ENCODE data around the gene RAB3C. TPM values are rescaled to one million over a fixed set of nuclear protein-coding genes. Genes with fewer than 3 reads are reported as not detected.

RAB3C gene
- total RNA-seq, 1 donor from 2014 or later = 0.30 TPM

- DNase-seq (no peak), ATAC-seq (no peak)
- intact Hi-C loops (cut with DNase I) = no loop called here
- H3K9me3 ChIP-seq = no peaks in the 10 kb centered on the region
- H3K27ac ChIP-seq = no peak overlapping the region
- no peak overlapping the region for H3K4me3 ChIP-seq
- no peaks in the 10 kb centered on the region for H3K4me1 ChIP-seq
- TF ChIP-seq, protein P1, sequence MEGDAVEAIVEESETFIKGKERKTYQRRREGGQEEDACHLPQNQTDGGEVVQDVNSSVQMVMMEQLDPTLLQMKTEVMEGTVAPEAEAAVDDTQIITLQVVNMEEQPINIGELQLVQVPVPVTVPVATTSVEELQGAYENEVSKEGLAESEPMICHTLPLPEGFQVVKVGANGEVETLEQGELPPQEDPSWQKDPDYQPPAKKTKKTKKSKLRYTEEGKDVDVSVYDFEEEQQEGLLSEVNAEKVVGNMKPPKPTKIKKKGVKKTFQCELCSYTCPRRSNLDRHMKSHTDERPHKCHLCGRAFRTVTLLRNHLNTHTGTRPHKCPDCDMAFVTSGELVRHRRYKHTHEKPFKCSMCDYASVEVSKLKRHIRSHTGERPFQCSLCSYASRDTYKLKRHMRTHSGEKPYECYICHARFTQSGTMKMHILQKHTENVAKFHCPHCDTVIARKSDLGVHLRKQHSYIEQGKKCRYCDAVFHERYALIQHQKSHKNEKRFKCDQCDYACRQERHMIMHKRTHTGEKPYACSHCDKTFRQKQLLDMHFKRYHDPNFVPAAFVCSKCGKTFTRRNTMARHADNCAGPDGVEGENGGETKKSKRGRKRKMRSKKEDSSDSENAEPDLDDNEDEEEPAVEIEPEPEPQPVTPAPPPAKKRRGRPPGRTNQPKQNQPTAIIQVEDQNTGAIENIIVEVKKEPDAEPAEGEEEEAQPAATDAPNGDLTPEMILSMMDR (IDR thresholded peaks at IDR 0.05) = no peak
- H3K27me3 ChIP-seq (ENCODE audit: low read depth) = no peaks in the 10 kb centered on the region
- H3K36me3 ChIP-seq = no peaks in the 10 kb centered on the region
These were observed 196.0 kb downstream of the RAB3C start for GRCh38 chr5:58778888-58779287.

DNA sequence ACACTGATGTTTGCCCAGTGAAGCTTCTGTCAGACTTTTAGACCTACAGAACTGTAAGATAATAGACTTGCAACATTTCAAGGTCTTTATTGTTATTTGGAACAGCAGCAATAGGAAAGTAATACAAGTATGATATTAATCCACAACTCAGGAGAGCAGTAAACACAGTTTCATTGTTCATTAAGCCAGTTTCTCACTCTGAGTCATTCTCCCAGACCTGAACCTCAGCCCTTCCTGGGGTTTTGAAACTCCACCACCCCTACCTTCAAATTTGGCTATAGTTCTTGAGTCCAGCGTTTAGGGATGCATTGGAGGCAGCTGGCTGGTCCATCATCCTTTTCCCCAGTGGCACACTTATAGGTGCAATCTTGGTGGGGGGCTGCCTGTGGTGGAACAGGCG, 203.2 kb downstream of the RAB3C start:
- no peak for DNase-seq

DNA sequence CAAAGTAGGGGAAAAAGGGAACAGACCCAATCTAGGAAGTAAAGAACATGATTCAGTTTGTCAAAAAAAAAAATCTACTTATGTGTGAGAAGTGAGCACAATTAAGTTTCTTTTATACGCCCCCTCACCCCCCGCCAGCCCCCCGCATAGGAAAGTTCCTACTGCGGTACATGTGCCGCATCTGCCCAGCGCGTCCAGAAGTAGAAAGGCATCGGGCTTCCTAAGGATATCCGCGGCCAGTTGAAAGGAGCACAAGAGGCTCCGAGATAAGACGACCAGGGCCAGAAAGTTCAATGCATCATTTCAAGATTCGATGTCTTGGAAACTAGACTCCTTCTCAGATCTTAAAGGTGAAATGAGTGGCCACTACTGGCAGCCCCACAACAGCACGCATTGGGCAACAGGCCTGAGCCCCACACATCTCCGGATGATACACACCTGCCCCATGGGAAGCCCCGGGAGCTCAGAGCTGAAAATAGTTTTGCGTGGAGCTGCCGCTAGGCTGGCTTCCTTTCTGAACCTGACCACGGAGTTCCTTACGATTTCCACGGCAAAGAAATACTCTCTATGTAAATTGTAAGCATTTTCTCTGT, 203.9 kb downstream of the RAB3C start:
- DNase-seq = no peak

More for the DNA sequence above, 203.2 kb downstream of the RAB3C start:
- no peaks in the 10 kb centered on the region for H3K4me1 ChIP-seq
- no peaks in the 10 kb centered on the region for H3K27me3 ChIP-seq (ENCODE audit: low read depth)
- H3K4me3 ChIP-seq = no peak overlapping the region
- no peaks in the 10 kb centered on the region for H3K36me3 ChIP-seq
- intact Hi-C loops (cut with DNase I) = no loop called here
- no peaks in the 10 kb centered on the region for H3K9me3 ChIP-seq
- TF ChIP-seq, protein P1 (IDR thresholded peaks at IDR 0.05) = no peak
- H3K27ac ChIP-seq = no peak overlapping the region
- ATAC-seq = no peak

GRCh38 chr5:58787987-58788386, 205.1 kb downstream of the RAB3C start:
- no peaks in the 10 kb centered on the region for H3K36me3 ChIP-seq
- DNase-seq (no peak), ATAC-seq (no peak)
- H3K4me1 ChIP-seq = no peaks in the 10 kb centered on the region
- TF ChIP-seq, protein P1 (IDR thresholded peaks at IDR 0.05) = no peak
- H3K9me3 ChIP-seq = no peaks in the 10 kb centered on the region
- no peak overlapping the region for H3K27ac ChIP-seq
- intact Hi-C loops (cut with DNase I) = no loop called here
- H3K27me3 ChIP-seq (ENCODE audit: low read depth) = no peaks in the 10 kb centered on the region
- no peak overlapping the region for H3K4me3 ChIP-seq

More for the DNA sequence above, 203.9 kb downstream of the RAB3C start:
- TF ChIP-seq, protein P1 (IDR thresholded peaks at IDR 0.05) = no peak
- H3K36me3 ChIP-seq = no peaks in the 10 kb centered on the region
- H3K4me3 ChIP-seq = no peak overlapping the region
- H3K27me3 ChIP-seq (ENCODE audit: low read depth) = no peaks in the 10 kb centered on the region
- intact Hi-C loops (cut with DNase I) = no loop called here
- no peak overlapping the region for H3K27ac ChIP-seq
- H3K4me1 ChIP-seq = no peaks in the 10 kb centered on the region
- ATAC-seq = no peak
- no peaks in the 10 kb centered on the region for H3K9me3 ChIP-seq

DNA sequence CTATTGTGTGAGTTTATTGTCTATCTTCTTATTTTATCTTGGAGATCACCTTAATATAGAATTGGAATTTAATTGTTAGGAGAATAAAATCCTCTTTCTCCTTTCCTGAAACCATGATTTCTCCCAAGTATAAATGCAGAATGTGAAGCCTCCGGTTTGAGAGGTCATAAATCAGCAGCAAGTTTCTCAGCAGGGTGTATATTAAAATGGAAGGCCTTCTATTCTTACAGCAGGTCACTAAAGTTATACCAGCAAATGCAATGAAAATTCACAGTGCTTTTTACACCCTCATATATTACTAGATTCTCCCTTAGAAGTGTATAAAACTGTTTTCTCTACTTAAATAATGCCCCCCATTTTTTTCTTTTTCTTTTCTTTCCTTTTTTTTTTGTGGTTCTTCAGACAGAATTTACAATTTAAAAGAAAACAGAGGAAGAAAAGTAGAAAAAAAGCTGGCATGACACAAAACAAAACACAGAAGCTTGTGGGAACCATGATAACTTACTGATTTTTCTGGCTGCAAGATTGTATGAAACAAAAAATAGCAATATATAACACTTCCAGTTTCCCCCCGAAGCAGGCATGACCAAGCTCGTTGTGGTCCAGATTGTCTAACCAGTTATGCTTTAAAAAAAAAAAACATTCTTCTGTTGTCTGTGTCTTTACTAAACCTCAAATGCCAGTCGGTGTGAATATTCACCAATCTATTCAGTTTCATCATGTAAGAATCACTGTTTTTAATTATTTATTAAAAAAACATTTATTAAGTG, 211.2 kb downstream of the RAB3C start:
- intact Hi-C loops (cut with DNase I) = no loop called here
- no peaks in the 10 kb centered on the region for H3K9me3 ChIP-seq
- no peak overlapping the region for H3K4me3 ChIP-seq
- ATAC-seq (no peak), DNase-seq (no peak)
- TF ChIP-seq, protein P1 (IDR thresholded peaks at IDR 0.05) = no peak
- no peaks in the 10 kb centered on the region for H3K27me3 ChIP-seq (ENCODE audit: low read depth)
- no peaks in the 10 kb centered on the region for H3K36me3 ChIP-seq
- H3K4me1 ChIP-seq = no peaks in the 10 kb centered on the region
- no peak overlapping the region for H3K27ac ChIP-seq

Measured in lower lobe of right lung (tissue), 2 donors.